Liver (tissue), 9 donors: Measurements from ENCODE around the gene PCBP2. TPM values are rescaled to one million over a fixed set of nuclear protein-coding genes. Genes with fewer than 3 reads are reported as not detected.

Experiments
- DNase-seq: peaks from one replicate; pipeline ENCODE4 v3.0.0-alpha.2; 2017; ENCODE audit warnings: low spot score
- H3K27ac ChIP-seq, 2 donors: one replicate each; pipeline ENCODE4 v1.7.0; 2013; ENCODE audit warnings: inconsistent platforms in 2 of 2, low read length in 2 of 2, control low read depth in 1 of 2, low read depth in 1 of 2, mild to moderate bottlenecking in 1 of 2
- H3K27me3 ChIP-seq, 4 donors: one replicate each; pipeline versions ENCODE4 v1.6.1 to v1.7.0; 2013; ENCODE audit warnings: low read length in 3 of 4, inconsistent platforms in 1 of 4, mild to moderate bottlenecking in 1 of 4, moderate library complexity in 1 of 4; ENCODE audit not compliant: control insufficient read depth in 4 of 4, insufficient read depth in 4 of 4
- H3K36me3 ChIP-seq, 4 donors: one replicate each; pipeline versions ENCODE4 v1.6.1 to v1.7.0; 2013; ENCODE audit warnings: low read length in 3 of 4, mild to moderate bottlenecking in 3 of 4, low read depth in 1 of 4, moderate library complexity in 1 of 4; ENCODE audit not compliant: control insufficient read depth in 4 of 4, insufficient read depth in 3 of 4
- H3K4me1 ChIP-seq, 4 donors: one replicate each; pipeline versions ENCODE4 v1.6.1 to v1.7.0; 2013; ENCODE audit warnings: low read length in 3 of 4, mild to moderate bottlenecking in 3 of 4, moderate library complexity in 1 of 4; ENCODE audit not compliant: control insufficient read depth in 4 of 4, insufficient read depth in 4 of 4
- H3K4me3 ChIP-seq, 3 donors: one replicate each; pipeline versions ENCODE4 v1.6.1 to v1.7.0; 2013; ENCODE audit warnings: low read length in 3 of 3, control low read depth in 1 of 3, low read depth in 1 of 3, mild to moderate bottlenecking in 1 of 3
- H3K9ac ChIP-seq, 2 donors: one replicate each; pipeline ENCODE4 v1.7.0; 2013; ENCODE audit warnings: low read length in 2 of 2, mild to moderate bottlenecking in 2 of 2, moderate library complexity in 2 of 2, control low read depth in 1 of 2, low read depth in 1 of 2
- H3K9me3 ChIP-seq, 4 donors: one replicate each; pipeline versions ENCODE4 v1.6.1 to v1.7.0; 2013; ENCODE audit warnings: low read length in 3 of 4; ENCODE audit not compliant: control insufficient read depth in 4 of 4
- ATF3 ChIP-seq: IDR thresholded peaks from 2 replicates; pipeline ENCODE4 v1.6.1; 2016; ENCODE audit warnings: antibody characterized with exemption
- CTCF ChIP-seq: fragments of 150-350 bp; IDR thresholded peaks from 2 replicates; pipeline ENCODE4 v1.5.1; 2017; ENCODE audit warnings: improper control_type of control experiment, low read depth, low read length; ENCODE audit not compliant: missing input control
- EGR1 ChIP-seq, 2 donors: IDR thresholded peaks; 2 replicates each; pipeline ENCODE4 v1.6.1; 2016 to 2018; ENCODE audit warnings: antibody characterized with exemption in 2 of 2, low read depth in 2 of 2
- FOXA1 ChIP-seq: IDR thresholded peaks from 2 replicates; pipeline ENCODE4 v1.6.1; 2016; ENCODE audit warnings: antibody characterized with exemption
- FOXA2 ChIP-seq: IDR thresholded peaks from 2 replicates; pipeline ENCODE4 v1.6.1; 2016; ENCODE audit warnings: antibody characterized with exemption
- GABPA ChIP-seq, 2 donors: IDR thresholded peaks in 1 of 2; conservative IDR thresholded peaks in 1 of 2; 2 replicates each; pipeline ENCODE4 v1.6.1; 2016; ENCODE audit warnings: antibody characterized with exemption in 2 of 2, mild to moderate bottlenecking in 1 of 2, moderate library complexity in 1 of 2
- HNF4A ChIP-seq, 2 donors: conservative IDR thresholded peaks; 2 replicates each; pipeline ENCODE4 v1.6.1; 2016; ENCODE audit warnings: antibody characterized with exemption in 2 of 2, mild to moderate bottlenecking in 2 of 2
- HNF4G ChIP-seq: IDR thresholded peaks from 2 replicates; pipeline ENCODE4 v1.6.1; 2016; ENCODE audit warnings: antibody characterized with exemption
- JUND ChIP-seq, 2 donors: IDR thresholded peaks; 2 replicates each; pipeline ENCODE4 v1.6.1; 2016; ENCODE audit warnings: antibody characterized with exemption in 2 of 2
- NR2F2 ChIP-seq: IDR thresholded peaks from 2 replicates; pipeline ENCODE4 v1.6.1; 2016; ENCODE audit warnings: antibody characterized with exemption
- RAD21 ChIP-seq, 2 donors: IDR thresholded peaks; 2 replicates each; pipeline ENCODE4 v1.6.1; 2016; ENCODE audit warnings: antibody characterized with exemption in 2 of 2, mild to moderate bottlenecking in 2 of 2
- RXRA ChIP-seq, 2 donors: IDR thresholded peaks; 2 replicates each; pipeline ENCODE4 v1.6.1; 2017 to 2018; ENCODE audit warnings: antibody characterized with exemption in 2 of 2, mild to moderate bottlenecking in 1 of 2
- SP1 ChIP-seq: IDR thresholded peaks from 2 replicates; pipeline ENCODE4 v1.6.1; 2018; ENCODE audit warnings: antibody characterized with exemption, mild to moderate bottlenecking
- TAF1 ChIP-seq: conservative IDR thresholded peaks from 2 replicates; pipeline ENCODE4 v1.6.1; 2016; ENCODE audit warnings: antibody characterized with exemption, mild to moderate bottlenecking
- YY1 ChIP-seq: IDR thresholded peaks from 2 replicates; pipeline ENCODE4 v1.6.1; 2016; ENCODE audit warnings: antibody characterized with exemption, mild to moderate bottlenecking
- ZBTB33 ChIP-seq: IDR thresholded peaks from 2 replicates; pipeline ENCODE4 v1.6.1; 2016; ENCODE audit warnings: antibody characterized with exemption
- WGBS: extraction: QIAGEN DNeasy Blood & Tissue Kit; methylation state at CpG from one replicate; pipeline ENCODE4 v1.1.7; 2013; 5-methylcytosine and 5-hydroxymethylcytosine counted together
- polyA plus RNA-seq, 2 donors: library from polyadenylated mRNA; stranded (reverse) in 1 of 2; unstranded in 1 of 2; fragments of 200-250 nt in 1 of 2; fragments of >200 nt in 1 of 2; fragmentation: Nextera tagmentation in 1 of 2; extraction: Ambion mirVana in 1 of 2; gene quantifications; one replicate each; pipeline versions ENCODE4 v1.2.1 to v1.2.3, GENCODE V29; 2013 to 2015
- total RNA-seq, 2 donors: library from RNA; depleted of rRNA; stranded (reverse); fragments of >200 nt; gene quantifications; one replicate each; pipeline ENCODE4 v1.2.3, GENCODE V29; 2014
- TF ChIP-seq, protein P1 (sequence below): IDR thresholded peaks from 2 replicates; pipeline ENCODE4 v1.6.1; 2016; ENCODE audit warnings: antibody characterized with exemption, mild to moderate bottlenecking
- TF ChIP-seq, protein P2 (sequence below): IDR thresholded peaks from 2 replicates; pipeline ENCODE4 v1.6.1; 2016; ENCODE audit warnings: antibody characterized with exemption
- donor health status: healthy.
- donor health status: healthy.
- donor health status: healthy.
- donor health status: healthy.
- donor health status: healthy.

Gene PCBP2
- total and polyA plus RNA-seq, 4 donors: 130 to 377 (median 223) TPM

GRCh38 chr12:53402871-53403270 is 49.0 kb upstream of the PCBP2 start:
- TF ChIP-seq, protein P1, sequence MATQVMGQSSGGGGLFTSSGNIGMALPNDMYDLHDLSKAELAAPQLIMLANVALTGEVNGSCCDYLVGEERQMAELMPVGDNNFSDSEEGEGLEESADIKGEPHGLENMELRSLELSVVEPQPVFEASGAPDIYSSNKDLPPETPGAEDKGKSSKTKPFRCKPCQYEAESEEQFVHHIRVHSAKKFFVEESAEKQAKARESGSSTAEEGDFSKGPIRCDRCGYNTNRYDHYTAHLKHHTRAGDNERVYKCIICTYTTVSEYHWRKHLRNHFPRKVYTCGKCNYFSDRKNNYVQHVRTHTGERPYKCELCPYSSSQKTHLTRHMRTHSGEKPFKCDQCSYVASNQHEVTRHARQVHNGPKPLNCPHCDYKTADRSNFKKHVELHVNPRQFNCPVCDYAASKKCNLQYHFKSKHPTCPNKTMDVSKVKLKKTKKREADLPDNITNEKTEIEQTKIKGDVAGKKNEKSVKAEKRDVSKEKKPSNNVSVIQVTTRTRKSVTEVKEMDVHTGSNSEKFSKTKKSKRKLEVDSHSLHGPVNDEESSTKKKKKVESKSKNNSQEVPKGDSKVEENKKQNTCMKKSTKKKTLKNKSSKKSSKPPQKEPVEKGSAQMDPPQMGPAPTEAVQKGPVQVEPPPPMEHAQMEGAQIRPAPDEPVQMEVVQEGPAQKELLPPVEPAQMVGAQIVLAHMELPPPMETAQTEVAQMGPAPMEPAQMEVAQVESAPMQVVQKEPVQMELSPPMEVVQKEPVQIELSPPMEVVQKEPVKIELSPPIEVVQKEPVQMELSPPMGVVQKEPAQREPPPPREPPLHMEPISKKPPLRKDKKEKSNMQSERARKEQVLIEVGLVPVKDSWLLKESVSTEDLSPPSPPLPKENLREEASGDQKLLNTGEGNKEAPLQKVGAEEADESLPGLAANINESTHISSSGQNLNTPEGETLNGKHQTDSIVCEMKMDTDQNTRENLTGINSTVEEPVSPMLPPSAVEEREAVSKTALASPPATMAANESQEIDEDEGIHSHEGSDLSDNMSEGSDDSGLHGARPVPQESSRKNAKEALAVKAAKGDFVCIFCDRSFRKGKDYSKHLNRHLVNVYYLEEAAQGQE: no peak
- TF ChIP-seq CTCF (no peak), YY1 (no peak), HNF4G (no peak), FOXA2 (no peak), RAD21 (IDR thresholded peaks at IDR 0.05) (no peak), TAF1 (no peak), ZBTB33 (no peak), FOXA1 (no peak), SP1 (no peak), GABPA (IDR thresholded peaks at IDR 0.05 in 1 of 2, conservative IDR thresholded peaks at IDR 0.05 in 1 of 2) (no peak), ATF3 (no peak), NR2F2 (no peak), HNF4A (conservative IDR thresholded peaks at IDR 0.05) (no peak), RXRA (IDR thresholded peaks at IDR 0.05) (no peak)
- TF ChIP-seq, protein P2, sequence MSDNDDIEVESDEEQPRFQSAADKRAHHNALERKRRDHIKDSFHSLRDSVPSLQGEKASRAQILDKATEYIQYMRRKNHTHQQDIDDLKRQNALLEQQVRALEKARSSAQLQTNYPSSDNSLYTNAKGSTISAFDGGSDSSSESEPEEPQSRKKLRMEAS: no peak
- Histone ChIP-seq H3K4me1 (no peaks in the 10 kb centered on the region), H3K9ac (no peak overlapping the region), H3K27ac (no peak overlapping the region), H3K9me3 (no peaks in the 10 kb centered on the region), H3K36me3 (peaks cover 2 to 9% (median 3%) of the 10 kb centered on the region in 4 donors), H3K4me3 (no peak overlapping the region), H3K27me3 (no peaks in the 10 kb centered on the region)
- no peak for DNase-seq
- 93% methylated on average over 7 of the region's 7 CpGs for WGBS

DNA sequence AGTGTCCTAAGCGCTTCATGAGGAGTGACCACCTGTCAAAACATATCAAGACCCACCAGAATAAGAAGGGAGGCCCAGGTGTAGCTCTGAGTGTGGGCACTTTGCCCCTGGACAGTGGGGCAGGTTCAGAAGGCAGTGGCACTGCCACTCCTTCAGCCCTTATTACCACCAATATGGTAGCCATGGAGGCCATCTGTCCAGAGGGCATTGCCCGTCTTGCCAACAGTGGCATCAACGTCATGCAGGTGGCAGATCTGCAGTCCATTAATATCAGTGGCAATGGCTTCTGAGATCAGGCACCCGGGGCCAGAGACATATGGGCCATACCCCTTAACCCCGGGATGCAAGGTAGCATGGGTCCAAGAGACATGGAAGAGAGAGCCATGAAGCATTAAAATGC is 41.0 kb upstream of the PCBP2 start:
- Histone ChIP-seq H3K36me3 (peaks cover 12 to 44% (median 33%) of the 10 kb centered on the region in 4 donors), H3K4me3 (no peak overlapping the region), H3K9me3 (no peaks in the 10 kb centered on the region), H3K27ac (no peak overlapping the region), H3K4me1 (no peaks in the 10 kb centered on the region), H3K27me3 (no peaks in the 10 kb centered on the region), H3K9ac (no peak overlapping the region)
- no peak for DNase-seq
- over 99% methylated on average over 5 of the region's 5 CpGs for WGBS
- TF ChIP-seq YY1 (no peak), JUND (IDR thresholded peaks at IDR 0.05) (no peak), RXRA (IDR thresholded peaks at IDR 0.05) (no peak), FOXA2 (no peak), HNF4G (no peak), NR2F2 (no peak), GABPA (IDR thresholded peaks at IDR 0.05 in 1 of 2, conservative IDR thresholded peaks at IDR 0.05 in 1 of 2) (no peak), CTCF (no peak), HNF4A (conservative IDR thresholded peaks at IDR 0.05) (no peak), ATF3 (no peak), EGR1 (IDR thresholded peaks at IDR 0.05; ENCODE audit: low read depth in 2 of 2) (no peak), SP1 (no peak)
- TF ChIP-seq, protein P1: no peak
